ENCODE data around the gene PPP1R2.
"Not testable (repeated sequence)": the region's sequence is repeated elsewhere in the genome, so short reads cannot be mapped to it uniquely, and the experiment has no call there.

PPP1R2 gene

GRCh38 chr3:195539479-195539878 is 3.6 kb downstream of the PPP1R2 start:
- no peak for DNase-seq

- DNase-seq: no peak
These were observed 5.1 kb downstream of the PPP1R2 start for GRCh38 chr3:195537995-195538394.

- DNase-seq: no peak
These were observed 7.8 kb downstream of the PPP1R2 start for GRCh38 chr3:195535293-195535692.

GRCh38 chr3:195532834-195533233 is 10.3 kb downstream of the PPP1R2 start:
- DNase-seq: no peak

GRCh38 chr3:195532345-195532744 is 10.8 kb downstream of the PPP1R2 start:
- DNase-seq: no peak

GRCh38 chr3:195531683-195532082 is 11.4 kb downstream of the PPP1R2 start:
- DNase-seq: no peak

GRCh38 chr3:195526492-195526891 is 16.6 kb downstream of the PPP1R2 start:
- DNase-seq: no peak

- DNase-seq: no peak
These were observed 18.8 kb downstream of the PPP1R2 start for GRCh38 chr3:195524171-195524896.

- DNase-seq: no peak
These were observed 20.7 kb downstream of the PPP1R2 start for GRCh38 chr3:195522254-195523023.

GRCh38 chr3:195517030-195517429 is 26.1 kb downstream of the PPP1R2 start:
- DNase-seq: no peak

GRCh38 chr3:195514610-195515235 is 28.4 kb downstream of the PPP1R2 start:
- DNase-seq: not testable (repeated sequence)

- no peak for DNase-seq
These were observed 30.3 kb downstream of the PPP1R2 start for GRCh38 chr3:195512798-195513345.

GRCh38 chr3:195511136-195511535 is 32.0 kb downstream of the PPP1R2 start:
- no peak for DNase-seq

- no peak for DNase-seq
These were observed 34.9 kb downstream of the PPP1R2 start for GRCh38 chr3:195508185-195508584.

GRCh38 chr3:195475614-195476013 is 67.5 kb downstream of the PPP1R2 start:
- DNase-seq: no peak

- DNase-seq: not testable (repeated sequence)
These were observed 68.0 kb downstream of the PPP1R2 start for GRCh38 chr3:195475116-195475515.

- DNase-seq: no peak
These were observed 74.3 kb downstream of the PPP1R2 start for GRCh38 chr3:195468841-195469240.

GRCh38 chr3:195468391-195468776 is 74.7 kb downstream of the PPP1R2 start:
- DNase-seq: no peak

GRCh38 chr3:195467641-195468390 is 75.3 kb downstream of the PPP1R2 start:
- no peak for DNase-seq

GRCh38 chr3:195466251-195466650 is 76.9 kb downstream of the PPP1R2 start:
- no peak for DNase-seq

Measured in amygdala (tissue), 56 donors.